Measurements from ENCODE around the gene CD72. TPM values are rescaled to one million over a fixed set of nuclear protein-coding genes. Genes with fewer than 3 reads are reported as not detected.
A peak's percentile ranks its signal among the peaks of the same experiment; 100 is the strongest.
"Not testable (repeated sequence)": the region's sequence is repeated elsewhere in the genome, so short reads cannot be mapped to it uniquely, and the experiment has no call there.

Gene CD72
- total RNA-seq, 2 donors from 2014 or later = 7.0 to 8.8 TPM

DNA sequence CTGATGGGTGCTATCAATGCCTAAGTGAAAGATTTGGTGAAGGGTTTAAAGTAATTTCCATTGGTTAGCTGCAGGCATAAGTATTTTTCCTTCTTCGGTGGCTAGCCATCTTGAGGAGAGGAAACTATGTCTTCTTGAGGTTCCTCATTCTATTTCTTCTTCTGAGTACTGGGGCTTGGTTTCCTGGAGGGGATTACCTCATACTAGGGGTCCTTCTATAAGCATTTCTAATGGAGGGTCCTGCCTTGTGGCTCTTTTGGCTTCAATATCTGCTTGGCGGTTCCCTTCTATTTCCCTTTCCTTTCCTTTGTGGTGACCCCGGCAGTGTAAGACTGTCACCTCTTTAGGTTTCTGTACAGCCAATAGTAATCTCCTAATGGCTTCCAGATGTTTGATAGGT is 23.3 kb upstream of the CD72 start:
- DNase-seq (ENCODE audit: low spot score); ATAC-seq; H3K36me3 Mint-ChIP-seq; H3K9me3 Mint-ChIP-seq; H3K4me3 Mint-ChIP-seq; H3K27me3 Mint-ChIP-seq: not testable (repeated sequence)
- H3K4me1 Mint-ChIP-seq (ENCODE audit: low read depth in 2 of 2) = peaks cover 53 to 64% of the 10 kb centered on the region in 2 donors
- peak overlapping the region; percentile 91 to 96 for H3K27ac Mint-ChIP-seq

DNA sequence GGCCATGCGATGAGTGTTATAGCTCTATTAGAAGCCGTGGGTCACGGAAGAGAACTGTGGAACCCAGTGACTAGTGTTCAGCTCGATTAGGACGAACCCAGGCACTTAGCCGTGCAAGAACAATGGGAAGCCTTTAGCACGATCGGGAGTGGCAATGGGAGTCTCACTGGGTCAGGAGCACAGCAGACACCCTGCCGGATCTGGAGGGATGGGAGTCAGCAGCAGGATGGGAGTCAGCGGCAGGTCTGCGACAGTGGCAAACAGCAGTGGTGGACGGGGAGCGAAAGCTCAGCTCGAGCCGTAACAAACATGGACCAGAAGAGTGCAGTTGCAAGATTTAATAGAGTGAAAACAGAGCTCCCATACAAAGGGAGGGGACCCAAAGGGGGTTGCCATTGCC is 22.2 kb upstream of the CD72 start:
- Mint-ChIP-seq H3K4me1 (ENCODE audit: low read depth in 2 of 2) (peaks cover 58 to 67% of the 10 kb centered on the region in 2 donors), H3K27ac (peak overlapping the region; percentile 91 to 96)
- not testable (repeated sequence) for H3K36me3 Mint-ChIP-seq; DNase-seq (ENCODE audit: low spot score); H3K9me3 Mint-ChIP-seq; ATAC-seq; H3K4me3 Mint-ChIP-seq; H3K27me3 Mint-ChIP-seq

DNA sequence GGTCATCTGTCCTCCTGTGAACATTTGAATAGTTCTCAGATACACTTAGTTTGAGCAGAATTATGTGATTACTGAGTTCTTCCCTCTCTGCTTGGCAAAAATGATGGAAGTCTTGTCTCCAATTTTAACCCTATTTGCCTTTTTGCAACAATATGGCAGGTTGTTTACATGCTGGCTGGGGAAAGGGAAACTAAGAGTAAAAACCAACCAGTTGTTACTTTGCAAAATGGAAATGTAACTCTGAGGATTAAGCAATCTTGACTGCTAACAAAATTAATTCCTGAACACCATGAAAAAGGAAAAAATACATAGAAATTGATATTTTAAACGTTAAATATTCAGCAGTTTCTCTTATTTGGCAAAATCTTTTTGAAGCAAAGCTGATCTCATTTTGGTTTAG is 21.4 kb upstream of the CD72 start:
- Mint-ChIP-seq H3K27ac (peak overlapping the region; percentile 91 to 96), H3K4me1 (ENCODE audit: low read depth in 2 of 2) (peaks cover 60 to 73% of the 10 kb centered on the region in 2 donors), H3K27me3 (no peaks in the 10 kb centered on the region), H3K9me3 (no peaks in the 10 kb centered on the region), H3K36me3 (peaks cover 6% of the 10 kb centered on the region), H3K4me3 (peak overlapping the region; percentile 72)
- ATAC-seq (no peak), DNase-seq (ENCODE audit: low spot score) (no peak)

DNA sequence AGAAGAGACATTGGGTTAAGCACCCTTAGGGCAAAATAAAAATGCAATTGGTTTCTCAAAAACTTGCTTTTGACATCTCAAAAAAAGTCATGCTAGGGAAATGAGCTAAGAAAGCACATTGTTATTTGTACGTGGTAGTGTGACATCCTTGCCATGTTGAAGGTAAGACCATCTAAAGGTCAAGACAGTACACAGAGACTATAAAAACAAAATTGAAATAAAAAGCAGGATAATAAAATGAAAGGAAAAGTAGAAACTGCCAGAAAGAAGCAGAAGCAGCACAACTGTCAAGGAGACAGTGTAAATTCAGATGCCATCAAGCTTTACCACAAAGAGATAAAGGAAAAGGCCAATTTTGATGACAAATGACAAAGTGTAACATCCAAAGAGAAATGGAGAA is 21.0 kb upstream of the CD72 start:
- DNase-seq (ENCODE audit: low spot score); H3K36me3 Mint-ChIP-seq; H3K27me3 Mint-ChIP-seq; H3K9me3 Mint-ChIP-seq: not testable (repeated sequence)
- Mint-ChIP-seq H3K4me1 (ENCODE audit: low read depth in 2 of 2) (peaks cover 57 to 70% of the 10 kb centered on the region in 2 donors), H3K4me3 (peak overlapping the region; percentile 72), H3K27ac (peak overlapping the region; percentile 91 to 96)
- ATAC-seq = peak; percentile 49 to 56

DNA sequence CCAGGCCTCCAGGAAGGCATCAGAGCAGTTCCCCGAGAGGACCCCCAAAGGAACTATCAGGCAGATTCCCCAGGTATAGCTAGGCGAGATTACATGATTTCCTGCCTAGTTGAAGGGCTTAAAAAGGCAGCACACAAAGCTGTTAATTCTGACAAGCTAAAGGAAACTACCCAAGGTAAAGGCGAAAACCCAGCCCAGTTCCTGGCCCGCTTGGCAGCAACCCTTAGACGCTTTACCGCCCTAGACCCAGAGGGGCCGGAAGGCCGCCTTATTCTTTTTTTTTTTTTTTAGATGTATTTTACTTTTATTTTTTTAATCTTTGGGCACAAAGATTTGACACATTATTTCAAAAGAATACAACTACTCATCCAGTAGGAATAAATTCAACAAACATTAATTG is 20.5 kb upstream of the CD72 start:
- H3K4me3 Mint-ChIP-seq = peak overlapping the region; percentile 72

DNA sequence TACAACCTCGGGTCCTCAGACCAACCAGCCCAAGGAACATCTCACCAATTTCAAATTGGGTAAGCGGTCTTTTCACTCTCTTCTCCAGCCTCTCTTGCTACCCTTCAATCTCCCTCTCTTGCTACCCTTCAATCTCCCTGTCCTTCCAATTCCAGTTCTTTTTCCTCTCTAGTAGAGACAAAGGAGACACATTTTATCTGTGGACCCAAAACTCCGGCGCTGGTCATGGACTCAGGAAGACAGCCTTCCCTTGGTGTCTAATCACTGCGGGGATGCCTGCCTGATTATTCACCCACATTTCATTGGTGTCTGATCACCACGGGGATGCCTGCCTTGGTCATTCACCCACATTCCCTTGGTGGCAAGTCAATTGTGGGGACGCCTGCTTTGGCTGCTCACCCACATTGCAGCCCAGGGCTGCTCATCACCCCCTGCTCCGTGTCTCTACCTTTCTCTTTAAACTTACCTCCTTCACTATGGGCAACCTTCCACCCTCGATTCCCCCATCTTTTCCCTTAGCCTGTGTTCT is 19.3 kb upstream of the CD72 start:
- not testable (repeated sequence) for H3K36me3 Mint-ChIP-seq; H3K27me3 Mint-ChIP-seq; DNase-seq (ENCODE audit: low spot score); H3K9me3 Mint-ChIP-seq; ATAC-seq
- H3K4me3 Mint-ChIP-seq = peak overlapping the region; percentile 72
- H3K4me1 Mint-ChIP-seq (ENCODE audit: low read depth in 2 of 2) = peaks cover 57 to 68% of the 10 kb centered on the region in 2 donors
- peak overlapping the region; percentile 91 to 96 for H3K27ac Mint-ChIP-seq

More for the DNA sequence above, 20.5 kb upstream of the CD72 start:
- H3K4me1 Mint-ChIP-seq (ENCODE audit: low read depth in 2 of 2) = peaks cover 57 to 68% of the 10 kb centered on the region in 2 donors
- not testable (repeated sequence) for DNase-seq (ENCODE audit: low spot score); H3K36me3 Mint-ChIP-seq; H3K27me3 Mint-ChIP-seq; H3K9me3 Mint-ChIP-seq
- ATAC-seq = peak in 1 of 2 donors; percentile 53
- peak overlapping the region; percentile 91 to 96 for H3K27ac Mint-ChIP-seq

DNA sequence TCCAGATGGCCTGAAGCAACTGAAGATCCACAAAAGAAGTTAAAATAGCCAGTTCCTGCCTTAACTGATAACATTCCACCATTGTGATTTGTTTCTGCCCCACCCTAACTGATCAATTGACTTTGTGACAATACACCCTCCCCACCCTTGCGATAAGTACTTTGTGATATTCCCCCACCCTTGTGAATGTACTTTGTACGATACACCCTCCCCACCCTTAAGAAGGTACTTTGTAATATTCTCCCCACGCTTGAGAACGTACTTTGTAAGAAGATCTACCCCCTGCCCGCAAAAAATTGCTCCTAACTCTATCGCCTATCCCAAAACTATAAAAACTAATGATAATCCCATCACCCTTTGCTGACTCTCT is 18.6 kb upstream of the CD72 start:
- ATAC-seq; H3K9me3 Mint-ChIP-seq; H3K27me3 Mint-ChIP-seq; H3K36me3 Mint-ChIP-seq; DNase-seq (ENCODE audit: low spot score): not testable (repeated sequence)
- peak overlapping the region; percentile 72 for H3K4me3 Mint-ChIP-seq
- peak overlapping the region; percentile 91 to 96 for H3K27ac Mint-ChIP-seq
- H3K4me1 Mint-ChIP-seq (ENCODE audit: low read depth in 2 of 2) = peaks cover 57 to 68% of the 10 kb centered on the region in 2 donors

DNA sequence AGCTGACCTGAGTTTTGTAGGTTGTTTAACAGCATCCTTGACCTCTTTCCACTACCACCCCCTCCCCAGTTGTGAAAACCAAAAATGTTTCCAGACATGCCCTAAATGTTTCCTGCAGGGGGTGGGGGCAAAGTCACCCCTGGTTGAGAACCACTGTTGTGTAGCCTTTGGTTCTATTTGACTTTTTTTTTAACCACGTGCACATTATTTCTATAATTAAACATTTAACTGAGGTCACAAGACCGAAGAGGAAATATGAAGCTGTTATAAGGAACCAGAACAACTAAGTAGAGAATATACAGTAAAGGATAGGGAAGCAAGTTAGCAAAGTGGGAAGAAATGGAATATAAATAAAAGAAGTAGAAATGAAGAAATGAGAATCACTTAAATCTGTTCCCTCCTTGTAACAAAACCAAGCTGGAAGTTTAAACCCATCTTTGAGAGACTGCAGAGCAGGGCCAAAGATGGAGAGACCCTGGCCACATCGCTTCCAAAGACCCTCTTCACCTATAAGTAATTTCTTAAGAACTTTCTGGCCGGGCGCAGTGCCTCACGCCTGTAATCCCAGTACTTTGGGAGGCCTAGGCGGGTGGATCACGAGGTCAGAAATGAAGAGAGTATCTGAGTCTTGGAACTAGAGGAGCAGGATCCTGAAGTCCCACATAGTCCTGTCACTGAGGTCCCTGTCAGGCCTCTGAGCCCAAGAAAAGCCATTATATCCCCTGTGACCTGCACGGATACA is 18.1 kb upstream of the CD72 start:
- Mint-ChIP-seq H3K4me3 (peak overlapping the region; percentile 72), H3K9me3 (no peaks in the 10 kb centered on the region), H3K36me3 (peaks cover 6% of the 10 kb centered on the region), H3K27me3 (no peaks in the 10 kb centered on the region), H3K27ac (peak overlapping the region; percentile 91 to 96), H3K4me1 (ENCODE audit: low read depth in 2 of 2) (peaks cover 52 to 62% of the 10 kb centered on the region in 2 donors)
- no peak for DNase-seq (ENCODE audit: low spot score)
- no peak for ATAC-seq

DNA sequence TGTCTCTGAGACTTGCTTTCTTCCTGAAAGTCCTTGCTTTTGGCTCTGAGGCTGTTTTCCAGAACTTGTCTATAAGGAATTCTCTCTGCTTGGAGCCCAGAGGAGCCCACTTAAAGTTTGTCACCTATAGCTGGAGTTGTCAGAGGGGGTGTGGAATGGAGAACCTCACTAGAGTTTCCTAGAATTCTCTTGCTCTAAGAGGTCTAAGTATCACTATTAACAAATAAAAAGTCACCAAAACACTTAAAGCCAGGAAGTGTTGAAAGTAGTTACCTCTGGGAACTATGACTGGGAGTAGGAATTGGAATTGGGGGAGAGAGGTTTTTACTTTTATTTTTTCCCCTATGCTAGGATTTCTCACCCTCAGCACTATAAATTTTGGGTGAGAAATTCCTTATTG is 17.5 kb upstream of the CD72 start:
- peak overlapping the region; percentile 91 to 96 for H3K27ac Mint-ChIP-seq
- H3K36me3 Mint-ChIP-seq = peaks cover 6% of the 10 kb centered on the region
- no peaks in the 10 kb centered on the region for H3K27me3 Mint-ChIP-seq
- no peak for DNase-seq (ENCODE audit: low spot score)
- H3K4me1 Mint-ChIP-seq (ENCODE audit: low read depth in 2 of 2) = peaks cover 46 to 57% of the 10 kb centered on the region in 2 donors
- ATAC-seq = no peak
- no peaks in the 10 kb centered on the region for H3K9me3 Mint-ChIP-seq
- no peak overlapping the region for H3K4me3 Mint-ChIP-seq

DNA sequence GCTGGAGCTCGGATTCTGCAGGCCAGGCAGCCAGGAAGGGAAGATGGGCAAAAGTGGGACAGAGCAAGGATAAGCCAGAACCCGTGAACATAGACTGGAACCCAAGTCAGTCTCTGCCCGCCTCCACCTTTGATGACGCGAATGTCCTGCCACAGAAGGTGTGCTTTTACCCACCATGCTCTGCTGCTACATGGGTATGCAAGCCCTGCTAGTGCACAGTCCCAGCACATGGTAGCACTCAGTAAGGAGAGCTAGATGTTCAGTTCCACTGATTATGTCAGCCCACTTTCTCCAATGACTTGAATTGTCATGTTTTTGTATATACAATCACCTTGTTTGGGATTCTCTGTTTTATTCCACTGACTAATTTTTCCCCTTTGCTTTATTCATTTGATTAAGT is 11.4 kb upstream of the CD72 start:
- Mint-ChIP-seq H3K27ac (no peak overlapping the region), H3K4me1 (ENCODE audit: low read depth in 2 of 2) (peaks cover 5% of the 10 kb centered on the region in 2 donors), H3K4me3 (no peak overlapping the region), H3K36me3 (no peaks in the 10 kb centered on the region), H3K27me3 (no peaks in the 10 kb centered on the region), H3K9me3 (no peaks in the 10 kb centered on the region)
- ATAC-seq (no peak), DNase-seq (ENCODE audit: low spot score) (peak; percentile 25)

DNA sequence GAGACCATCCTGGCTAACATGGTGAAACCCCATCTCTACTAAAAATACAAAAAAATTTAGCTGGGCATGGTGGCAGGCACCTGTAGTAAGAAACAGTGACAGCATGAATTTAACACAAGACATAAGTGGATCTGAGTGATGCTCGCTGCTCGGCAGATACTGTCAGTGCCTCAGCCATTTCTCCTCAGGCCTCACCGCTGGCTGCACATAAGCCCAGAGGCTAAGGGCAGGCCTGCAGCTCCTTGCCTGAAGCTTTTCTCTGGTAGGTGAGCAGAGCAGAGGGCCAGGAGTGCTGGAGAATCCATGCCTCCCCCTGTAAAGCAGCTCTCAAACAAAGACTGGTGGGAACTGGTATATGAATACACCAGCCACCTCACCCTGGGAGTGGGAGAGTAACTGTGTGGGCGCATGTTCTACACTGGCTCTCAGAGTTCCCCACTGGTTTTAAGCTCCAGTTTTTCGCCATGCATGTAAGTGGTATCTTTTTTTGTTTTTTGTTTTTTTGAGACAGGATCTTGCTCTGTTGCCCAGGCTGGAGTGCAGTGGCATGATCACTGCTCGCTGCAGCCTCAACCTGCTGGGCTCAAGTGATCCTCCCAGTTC is 10.3 kb upstream of the CD72 start:
- H3K27me3 Mint-ChIP-seq = no peaks in the 10 kb centered on the region
- H3K36me3 Mint-ChIP-seq = no peaks in the 10 kb centered on the region
- no peak overlapping the region for H3K27ac Mint-ChIP-seq
- ATAC-seq = no peak
- no peaks in the 10 kb centered on the region for H3K9me3 Mint-ChIP-seq
- H3K4me1 Mint-ChIP-seq (ENCODE audit: low read depth in 2 of 2) = peaks cover 3 to 4% of the 10 kb centered on the region in 2 donors
- H3K4me3 Mint-ChIP-seq = no peak overlapping the region
- DNase-seq (ENCODE audit: low spot score) = peak; percentile 20

DNA sequence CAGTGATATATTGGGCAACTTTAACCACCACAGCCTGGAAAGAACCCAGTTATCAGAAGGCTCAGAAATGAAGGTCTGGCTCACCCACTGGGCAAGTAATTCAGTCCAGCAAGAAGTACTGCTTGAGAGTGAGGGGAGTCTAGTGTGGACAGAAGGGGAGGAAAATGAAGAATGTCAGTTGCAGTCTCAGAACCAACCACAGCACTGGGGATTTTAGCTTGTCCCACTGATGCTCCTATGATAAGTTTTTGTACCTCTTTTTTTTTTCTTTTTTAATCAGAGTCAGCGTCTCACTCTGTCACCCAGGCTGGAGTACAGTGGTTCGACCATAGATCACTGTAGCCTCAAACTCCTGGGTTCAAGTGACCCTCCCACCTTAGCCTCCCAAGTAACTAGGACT is 9.4 kb upstream of the CD72 start:
- DNase-seq (ENCODE audit: low spot score) = no peak
- H3K9me3 Mint-ChIP-seq = no peaks in the 10 kb centered on the region
- H3K36me3 Mint-ChIP-seq = no peaks in the 10 kb centered on the region
- H3K4me3 Mint-ChIP-seq = no peak overlapping the region
- peaks cover 3 to 4% of the 10 kb centered on the region in 2 donors for H3K4me1 Mint-ChIP-seq (ENCODE audit: low read depth in 2 of 2)
- no peak for ATAC-seq
- H3K27ac Mint-ChIP-seq = no peak overlapping the region
- no peaks in the 10 kb centered on the region for H3K27me3 Mint-ChIP-seq

DNA sequence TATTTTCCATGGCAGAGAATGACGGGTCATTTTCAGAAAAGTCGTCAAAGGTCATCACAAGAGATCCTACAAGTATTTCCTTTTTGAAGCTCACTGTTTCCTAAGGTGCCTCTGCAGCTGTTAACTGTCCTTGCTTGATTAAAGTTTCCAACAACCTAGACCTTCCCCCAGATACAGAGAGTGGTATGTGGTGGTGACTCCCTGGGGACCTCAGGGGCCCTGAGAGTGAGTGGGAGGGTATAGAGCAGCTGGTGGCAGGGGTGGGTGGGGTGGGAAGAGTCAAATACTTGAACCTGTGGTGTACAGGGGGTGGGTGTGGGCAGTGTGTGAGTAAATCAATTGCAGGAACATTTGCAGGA is 1.6 kb upstream of the CD72 start:
- H3K4me1 Mint-ChIP-seq (ENCODE audit: low read depth in 2 of 2) = peaks cover 44 to 45% of the 10 kb centered on the region in 2 donors
- no peaks in the 10 kb centered on the region for H3K36me3 Mint-ChIP-seq
- H3K4me3 Mint-ChIP-seq = peak overlapping the region; percentile 90
- no peak for DNase-seq (ENCODE audit: low spot score)
- no peaks in the 10 kb centered on the region for H3K27me3 Mint-ChIP-seq
- peak overlapping the region; percentile 92 to 97 for H3K27ac Mint-ChIP-seq
- no peaks in the 10 kb centered on the region for H3K9me3 Mint-ChIP-seq
- peak in 1 of 2 donors; percentile 3 for ATAC-seq

All from natural killer cell treated with Interleukin-12 subunit alpha and Interleukin-12 subunit beta and Interleukin-15 and Interleukin-18, amount 100 ng/mL, for 72 hours (primary cell).